B cell (primary cell): ENCODE measurements around the gene HOXB7. TPM values are rescaled to one million over a fixed set of nuclear protein-coding genes. Genes with fewer than 3 reads are reported as not detected.
A peak's percentile ranks its signal among the peaks of the same experiment; 100 is the strongest.

Experiments used
- ATAC-seq: fragments of 200-7000 bp; cut with Tn5 transposase; one replicate; pipeline ENCODE4 v1.10.0; 2021; ENCODE audit warnings: low read depth, mild to moderate bottlenecking, moderate number of reproducible peaks, moderate library complexity
- CTCF ChIA-PET: fragments of 350-600 bp; sonication (Branson Sonifier 250); formaldehyde crosslinking; loops from one replicate; lab custom pipeline; 2021; ENCODE audit warnings: antibody characterized with exemption, inconsistent platforms; lab: Charles Lee
- POLR2A ChIA-PET: fragments of 350-600 bp; sonication (Branson Sonifier 250); formaldehyde crosslinking; loops from one replicate; lab custom pipeline; 2021; ENCODE audit warnings: antibody characterized with exemption; lab: Charles Lee
- DNase-seq: peaks from one replicate; pipeline ENCODE4 v3.0.0; 2013
- H2AFZ ChIP-seq: 2 replicates; pipeline ENCODE4 v1.6.1; 2012; ENCODE audit warnings: mild to moderate bottlenecking, low read depth, low read length; ENCODE audit not compliant: insufficient read depth, poor library complexity, severe bottlenecking
- H3K27ac ChIP-seq, 2 donors: 1 replicate in 1 of 2; 2 replicates in 1 of 2; pipeline ENCODE4 v1.5.1; 2012 to 2013; ENCODE audit warnings: low read length in 2 of 2, mild to moderate bottlenecking in 2 of 2, moderate library complexity in 1 of 2
- H3K27me3 ChIP-seq, 4 experiments: fragments of 200-600 bp in 1 of 4; sonication (generic) in 1 of 4; replicated peaks in 1 of 4; 1 replicate in 2 of 4; 2 replicates in 2 of 4; pipeline versions ENCODE4 v1.6.1 to v1.7.0; 2013 to 2016; ENCODE audit warnings: low read length in 3 of 4, mild to moderate bottlenecking in 2 of 4, mixed read lengths in 1 of 4, moderate library complexity in 1 of 4; ENCODE audit not compliant: insufficient read depth in 4 of 4, control insufficient read depth in 3 of 4; ENCODE audit errors: control extremely low read depth in 1 of 4
- H3K36me3 ChIP-seq, 2 experiments: replicated peaks in 1 of 2; 1 replicate in 1 of 2; 2 replicates in 1 of 2; pipeline versions ENCODE4 v1.6.1 to v1.7.1; 2013; ENCODE audit warnings: low read length in 1 of 2; ENCODE audit not compliant: insufficient read depth in 2 of 2, control insufficient read depth in 1 of 2; ENCODE audit errors: control extremely low read depth in 1 of 2, extremely low read depth in 1 of 2
- H3K4me1 ChIP-seq, 2 donors: fragments of 200-600 bp in 1 of 2; sonication (generic) in 1 of 2; 1 replicate in 1 of 2; 2 replicates in 1 of 2; pipeline versions ENCODE4 v1.5.1 to v1.6.1; 2013 to 2017; ENCODE audit warnings: low read length in 2 of 2; ENCODE audit not compliant: control insufficient read depth in 2 of 2, insufficient read depth in 2 of 2
- H3K4me2 ChIP-seq: replicated peaks from 2 replicates; pipeline ENCODE3; 2012; ENCODE audit warnings: mild to moderate bottlenecking, low read depth, low read length; ENCODE audit not compliant: poor library complexity, severe bottlenecking
- H3K4me3 ChIP-seq, 5 experiments: fragments of 200-600 bp in 1 of 5; sonication (generic) in 1 of 5; 1 replicate in 3 of 5; 2 replicates in 2 of 5; pipeline versions ENCODE4 v1.5.1 to v1.7.0; 2011 to 2016; ENCODE audit warnings: low read length in 4 of 5, mild to moderate bottlenecking in 4 of 5, low read depth in 2 of 5, control low read depth in 1 of 5, moderate library complexity in 1 of 5; ENCODE audit not compliant: insufficient read depth in 1 of 5; ENCODE audit errors: control extremely low read depth in 1 of 5, extremely low read depth in 1 of 5
- H3K79me2 ChIP-seq: fragments of 200-600 bp; sonication (generic); one replicate; pipeline ENCODE4 v1.6.0; 2016; ENCODE audit warnings: low read length; ENCODE audit not compliant: control insufficient read depth, insufficient read depth
- H3K9ac ChIP-seq: fragments of 200-600 bp; sonication (generic); 2 replicates; pipeline ENCODE4 v1.6.1; 2017; ENCODE audit warnings: mild to moderate bottlenecking, low read length, moderate library complexity
- H3K9me3 ChIP-seq, 3 donors: one replicate each; pipeline versions ENCODE4 v1.6.1 to v1.7.1; 2013; ENCODE audit warnings: low read length in 2 of 3; ENCODE audit not compliant: control insufficient read depth in 2 of 3, insufficient read depth in 1 of 3; ENCODE audit errors: control extremely low read depth in 1 of 3
- H4K20me1 ChIP-seq: 2 replicates; pipeline ENCODE4 v1.6.0; 2012; ENCODE audit warnings: mild to moderate bottlenecking, low read length; ENCODE audit not compliant: insufficient read depth, control insufficient read depth, poor library complexity, severe bottlenecking
- H3K27ac Mint-ChIP-seq: one replicate; pipeline ENCODE4 v1.8.0; 2021; ENCODE audit warnings: mixed read lengths
- H3K27me3 Mint-ChIP-seq: one replicate; pipeline ENCODE4 v1.8.0; 2021; ENCODE audit warnings: mixed read lengths
- H3K4me1 Mint-ChIP-seq: one replicate; pipeline ENCODE4 v1.8.0; 2021; ENCODE audit warnings: mixed read lengths
- H3K4me3 Mint-ChIP-seq: one replicate; pipeline ENCODE4 v1.8.0; 2021; ENCODE audit warnings: mixed read lengths
- H3K9me3 Mint-ChIP-seq: one replicate; pipeline ENCODE4 v1.8.0; 2022; ENCODE audit warnings: mixed read lengths; ENCODE audit not compliant: insufficient read depth
- EZH2 ChIP-seq: IDR thresholded peaks from 2 replicates; pipeline ENCODE4 v1.6.1; 2012; ENCODE audit warnings: borderline replicate concordance, low read depth, mild to moderate bottlenecking, moderate library complexity, low read length; ENCODE audit not compliant: insufficient read depth, poor library complexity, severe bottlenecking
- WGBS: methylation state at CpG from one replicate; pipeline ENCODE4 v1.1.5; 2013; ENCODE audit warnings: missing lambda C conversion rate; ENCODE audit not compliant: insufficient coverage; 5-methylcytosine and 5-hydroxymethylcytosine counted together
- intact Hi-C: fragments of 100-400 bp; cut with micrococcal nuclease; formaldehyde crosslinking; loops from one replicate; pipeline ENCODE4 v1.10.0; 2022
- polyA plus RNA-seq: library from polyadenylated mRNA; depleted of rRNA; stranded (reverse); fragments of >200 nt; gene quantifications from 2 replicates; pipeline ENCODE4 v1.2.3, GENCODE V29; 2012
- total RNA-seq, 2 donors: library from RNA; stranded (reverse); fragments of 120-200 nt in 1 of 2; gene quantifications; 1 replicate in 1 of 2; 2 replicates in 1 of 2; pipeline versions ENCODE4 v1.2.3 to v1.2.4, GENCODE V29; 2013 to 2022
- TF ChIP-seq, protein P1 (sequence below): fragments of 200-600 bp; IDR thresholded peaks from one replicate; pipeline ENCODE4 v1.8.0; 2022; ENCODE audit warnings: antibody characterized with exemption, mild to moderate bottlenecking

The HOXB7 gene
- total and polyA plus RNA-seq, 2 donors (not counting 1 experiment from before 2014, with no cell fraction given): 0.25 to 1.3 TPM

DNA sequence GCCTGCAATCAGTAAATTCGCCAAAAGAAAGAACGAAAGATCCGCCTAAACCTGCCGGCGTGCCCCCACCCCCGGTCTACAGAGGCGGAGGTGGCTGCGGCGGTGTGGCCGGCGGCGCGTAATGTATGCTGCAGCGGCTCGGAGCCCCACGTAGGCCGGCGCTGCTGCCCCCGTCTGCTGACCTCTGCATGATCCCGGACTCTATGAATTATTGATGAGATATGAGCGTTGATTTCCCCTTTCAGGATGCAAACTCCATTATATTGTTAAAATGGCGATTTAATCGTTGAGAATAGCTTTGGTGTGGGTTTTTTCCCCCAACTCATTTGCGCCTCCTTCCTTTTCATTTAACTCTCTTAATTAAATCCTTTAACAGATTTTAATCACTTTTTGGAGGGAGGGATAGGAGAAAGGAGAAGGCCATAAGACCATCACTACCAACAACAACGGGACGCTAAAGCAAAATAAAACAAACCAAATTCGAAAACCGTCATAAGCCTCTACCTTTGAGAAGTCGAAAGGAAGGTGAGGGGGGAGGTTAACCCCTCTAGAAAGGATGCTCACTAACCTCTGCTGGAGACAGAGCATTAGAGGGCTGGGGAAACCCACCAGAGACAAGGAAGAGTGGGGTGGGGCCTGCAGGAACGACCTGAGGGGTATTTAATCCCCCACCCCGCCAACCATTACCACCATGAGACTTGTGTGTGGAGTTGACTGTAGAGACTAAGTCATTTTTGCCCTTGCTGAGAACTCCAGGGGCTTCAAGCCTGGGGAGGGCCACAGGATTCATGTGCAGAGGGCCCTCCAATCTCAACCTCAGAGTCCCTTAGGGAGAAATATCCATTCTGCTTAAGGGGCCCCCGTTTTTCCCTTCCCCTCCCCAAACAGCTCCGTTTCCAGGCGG lies 24.2 kb downstream of the HOXB7 start:
- H3K27me3 ChIP-seq: peaks cover 0 to 99% (median 89%) of the 10 kb centered on the region in 4 experiments
- TF ChIP-seq, protein P1, sequence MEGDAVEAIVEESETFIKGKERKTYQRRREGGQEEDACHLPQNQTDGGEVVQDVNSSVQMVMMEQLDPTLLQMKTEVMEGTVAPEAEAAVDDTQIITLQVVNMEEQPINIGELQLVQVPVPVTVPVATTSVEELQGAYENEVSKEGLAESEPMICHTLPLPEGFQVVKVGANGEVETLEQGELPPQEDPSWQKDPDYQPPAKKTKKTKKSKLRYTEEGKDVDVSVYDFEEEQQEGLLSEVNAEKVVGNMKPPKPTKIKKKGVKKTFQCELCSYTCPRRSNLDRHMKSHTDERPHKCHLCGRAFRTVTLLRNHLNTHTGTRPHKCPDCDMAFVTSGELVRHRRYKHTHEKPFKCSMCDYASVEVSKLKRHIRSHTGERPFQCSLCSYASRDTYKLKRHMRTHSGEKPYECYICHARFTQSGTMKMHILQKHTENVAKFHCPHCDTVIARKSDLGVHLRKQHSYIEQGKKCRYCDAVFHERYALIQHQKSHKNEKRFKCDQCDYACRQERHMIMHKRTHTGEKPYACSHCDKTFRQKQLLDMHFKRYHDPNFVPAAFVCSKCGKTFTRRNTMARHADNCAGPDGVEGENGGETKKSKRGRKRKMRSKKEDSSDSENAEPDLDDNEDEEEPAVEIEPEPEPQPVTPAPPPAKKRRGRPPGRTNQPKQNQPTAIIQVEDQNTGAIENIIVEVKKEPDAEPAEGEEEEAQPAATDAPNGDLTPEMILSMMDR: no peak
- no peak for TF ChIP-seq EZH2
- WGBS: 4% methylated on average over 21 of the region's 34 CpGs
- H3K27ac ChIP-seq: no peak overlapping the region
- Mint-ChIP-seq H3K4me3 (peak overlapping the region; percentile 97), H3K4me1 (peaks cover 39% of the 10 kb centered on the region), H3K27me3 (peaks cover 93% of the 10 kb centered on the region), H3K27ac (no peak overlapping the region), H3K9me3 (no peaks in the 10 kb centered on the region)
- H3K4me1 ChIP-seq: peaks cover 43 to 57% of the 10 kb centered on the region in 2 donors
- H3K36me3 ChIP-seq: no peaks in the 10 kb centered on the region
- no peaks in the 10 kb centered on the region for H3K79me2 ChIP-seq
- peak overlapping the region; percentile 80 for H3K4me2 ChIP-seq
- POLR2A ChIA-PET: no interaction called here
- H3K9ac ChIP-seq: peak overlapping the region; percentile 68
- H3K9me3 ChIP-seq: peaks cover 0 to 14% (median 0%) of the 10 kb centered on the region in 3 donors
- no peak for ATAC-seq
- H4K20me1 ChIP-seq: peaks cover 4% of the 10 kb centered on the region
- peak overlapping the region; percentile 58 for H2AFZ ChIP-seq
- DNase-seq: peak; percentile 61
- CTCF ChIA-PET: interaction anchor here (0.8 to 3.2 kb wide), 6 partner anchors 11 to 278 kb away, joined by 3 to 13 read pairs (median 4); no protein-coding TSS in a partner anchor
- peak overlapping the region in 3 of 5 experiments; percentile 59 to 64 (median 59) for H3K4me3 ChIP-seq
- intact Hi-C loops: no loop called here
